Airway epithelial cell (primary cell): Measurements from ENCODE around the gene CHURC1. TPM values are rescaled to one million over a fixed set of nuclear protein-coding genes. Genes with fewer than 3 reads are reported as not detected.

ENCODE experiments used
- total RNA-seq: library from RNA; depleted of rRNA; stranded (reverse); fragments of >200 nt; gene quantifications from 2 replicates; pipeline ENCODE4 v1.2.3, GENCODE V29; 2015

The CHURC1 gene
- total RNA-seq = 41.6 and 70.0 TPM in 2 replicates

GRCh38 chr14:64914237-64915028 is at the start of gene CHURC1:
Gene CHURC1 (plus strand): TSS chr14:64914455. CDS start chr14:64914496, 41 bp downstream.

GRCh38 chr14:64879635-64880220 is 34.5 kb upstream of the CHURC1 start, which contains the start of gene SPTB:
Gene SPTB (minus strand): TSS chr14:64879907. CDS start chr14:64823094, 56,813 bp downstream.

GRCh38 chr14:64942531-64943111 is 28.4 kb downstream of the CHURC1 start, which contains the start of gene GPX2:
Gene GPX2 (minus strand): TSS chr14:64942745. CDS start chr14:64942726, 19 bp downstream.

GRCh38 chr14:64971943-64972791 is 57.9 kb downstream of the CHURC1 start, which contains the start of gene RAB15:
Gene RAB15 (minus strand): TSS chr14:64972336. CDS start chr14:64972076, 260 bp downstream.

Other genes with a start within 250 kb of the CHURC1 start
- 61.6 and 84.1 TPM in 2 replicates for gene PLEKHG3, start 210.0 kb upstream of the CHURC1 start, total RNA-seq
- gene SPTB, start 34.5 kb upstream of the CHURC1 start, total RNA-seq = 0.07 TPM in 1 of 2 replicates, not detected in the other
- 17.6 and 21.2 TPM in 2 replicates for gene GPX2, start 28.3 kb downstream of the CHURC1 start, total RNA-seq
- gene RAB15, start 57.9 kb downstream of the CHURC1 start, total RNA-seq = 0.46 and 1.3 TPM in 2 replicates
- gene FNTB, start 72.4 kb downstream of the CHURC1 start, total RNA-seq = 14.4 and 19.8 TPM in 2 replicates
- gene MAX, start 188.1 kb downstream of the CHURC1 start, total RNA-seq = 31.2 and 38.9 TPM in 2 replicates